NCI-H2107 treated with DMSO at 0.1 percent for 48 hours (cell line): Measurements from ENCODE around the gene YPEL5.
"Not testable (repeated sequence)": the region's sequence is repeated elsewhere in the genome, so short reads cannot be mapped to it uniquely, and the experiment has no call there.

Source experiments
- DNase-seq: peaks from one replicate; lab custom pipeline; 2025; ENCODE audit not compliant: unreplicated experiment; lab: John Stamatoyannopoulos, UW

Gene YPEL5

DNA sequence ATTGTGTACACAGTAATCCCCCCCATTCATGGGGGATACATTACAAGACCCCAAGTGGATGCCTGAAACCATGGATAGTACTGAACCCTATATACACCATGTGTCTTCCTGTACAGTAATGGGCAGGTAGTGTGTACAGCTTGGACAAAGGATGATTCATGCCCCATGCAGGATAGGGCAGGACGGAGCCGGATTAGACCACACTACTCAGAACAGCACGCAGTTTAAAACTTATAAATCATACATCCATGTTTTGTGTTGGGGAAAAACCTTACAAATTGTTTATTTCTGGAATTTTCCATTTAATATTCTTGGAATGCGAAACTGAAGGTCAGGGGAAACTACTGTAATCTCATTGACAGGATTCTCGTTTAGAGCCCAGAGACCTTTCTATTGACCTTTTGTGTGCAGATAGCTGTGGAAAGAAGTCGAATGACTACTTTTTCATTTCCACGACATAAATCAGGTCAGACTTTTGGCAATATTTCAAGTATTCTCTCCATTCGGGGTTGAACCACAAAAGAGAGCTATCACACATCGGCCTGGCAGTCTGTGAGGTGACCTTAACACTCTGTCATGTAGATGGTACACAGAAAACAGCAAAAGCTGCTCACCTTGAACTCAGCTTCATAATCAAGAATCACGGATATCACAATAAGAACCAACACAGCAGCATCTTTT, 9.9 kb upstream of the YPEL5 start:
- no peak for DNase-seq

DNA sequence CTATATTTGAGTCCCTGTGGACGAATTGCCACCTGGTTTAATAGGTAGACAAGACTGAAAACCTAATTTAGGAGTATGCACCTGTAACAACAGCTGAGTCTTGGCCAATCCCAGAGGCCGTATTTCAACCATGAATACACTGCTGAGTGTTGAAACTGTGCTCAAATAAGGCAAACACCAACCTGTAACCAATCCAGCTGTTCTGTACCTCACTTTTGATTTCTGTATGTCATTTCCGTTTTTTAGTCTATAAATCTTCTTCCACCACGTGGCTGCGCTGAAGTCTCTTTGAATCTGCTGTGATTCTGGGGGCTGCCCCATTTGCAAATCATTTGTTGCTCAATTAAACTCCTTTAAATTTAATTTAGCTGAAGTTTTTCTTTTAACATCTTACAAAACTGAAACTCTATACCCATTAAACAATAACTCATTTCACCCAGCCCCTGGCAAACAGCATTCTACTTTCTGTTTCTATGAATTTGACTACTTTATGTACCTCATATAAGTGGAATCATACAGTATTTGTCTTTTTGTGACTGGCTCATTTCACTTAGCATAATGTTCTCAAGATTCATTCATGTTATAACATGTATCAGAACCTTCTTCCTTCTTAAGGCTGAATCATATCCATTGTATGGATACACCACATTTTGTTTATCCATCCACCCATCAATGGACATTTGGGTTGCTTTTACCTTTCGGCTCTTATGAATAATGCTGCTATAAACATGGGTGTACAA, 7.5 kb upstream of the YPEL5 start:
- DNase-seq = no peak

DNA sequence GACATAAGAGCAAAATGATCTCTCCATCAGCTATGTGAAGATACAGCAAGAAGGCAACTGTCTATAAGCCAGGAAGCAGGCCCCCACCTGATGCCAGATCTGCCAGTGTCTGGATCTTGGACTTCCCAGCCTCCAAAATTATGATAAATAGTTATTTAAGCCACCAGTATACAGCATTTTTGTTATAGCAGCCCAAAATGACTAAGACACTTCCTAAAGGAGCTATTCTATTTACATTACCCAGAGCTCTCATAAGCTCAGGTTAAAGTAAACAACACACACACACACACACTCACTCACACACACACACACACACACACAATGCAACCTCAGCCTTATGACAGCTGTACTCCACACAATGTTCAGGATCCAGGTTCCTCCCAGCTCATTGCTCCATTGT, 5.7 kb upstream of the YPEL5 start:
- DNase-seq = no peak

DNA sequence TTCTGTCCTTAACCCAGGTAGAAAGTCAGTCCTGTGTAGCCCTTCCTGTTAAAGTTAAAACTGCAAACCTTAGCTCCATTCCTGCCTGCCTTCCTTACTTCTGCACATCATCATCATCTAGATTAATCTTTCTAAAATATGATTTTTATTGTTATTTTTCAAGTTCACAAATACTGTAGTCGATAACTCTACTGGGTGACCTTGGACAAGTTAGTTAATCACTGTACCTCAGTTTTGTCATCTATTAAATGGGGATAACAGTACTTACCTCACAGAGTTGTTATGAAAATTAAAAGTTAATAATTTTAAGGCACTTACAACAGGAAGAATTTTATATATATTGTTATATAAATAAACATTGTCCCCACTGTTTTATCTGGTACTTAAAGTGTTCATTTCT, 2.5 kb upstream of the YPEL5 start:
- no peak for DNase-seq

DNA sequence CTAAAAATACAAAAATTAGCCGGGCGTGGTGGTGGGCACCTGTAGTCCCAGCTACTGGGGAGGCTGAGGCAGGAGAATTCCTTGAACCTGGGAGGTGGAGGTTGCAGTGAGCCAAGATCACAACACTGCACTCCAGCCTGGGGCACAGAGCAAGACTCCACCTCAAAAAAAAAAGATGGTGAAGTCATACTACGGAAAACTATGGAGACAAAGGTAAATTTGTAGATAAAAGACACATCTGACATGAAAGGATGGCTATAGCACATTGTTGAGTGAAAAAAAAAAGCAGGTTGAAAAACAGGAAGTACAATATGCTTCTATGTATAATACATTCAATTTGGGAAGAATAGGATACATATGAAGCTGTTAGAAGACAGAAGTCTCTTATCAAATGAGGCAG, 1.9 kb upstream of the YPEL5 start:
- not testable (repeated sequence) for DNase-seq

DNA sequence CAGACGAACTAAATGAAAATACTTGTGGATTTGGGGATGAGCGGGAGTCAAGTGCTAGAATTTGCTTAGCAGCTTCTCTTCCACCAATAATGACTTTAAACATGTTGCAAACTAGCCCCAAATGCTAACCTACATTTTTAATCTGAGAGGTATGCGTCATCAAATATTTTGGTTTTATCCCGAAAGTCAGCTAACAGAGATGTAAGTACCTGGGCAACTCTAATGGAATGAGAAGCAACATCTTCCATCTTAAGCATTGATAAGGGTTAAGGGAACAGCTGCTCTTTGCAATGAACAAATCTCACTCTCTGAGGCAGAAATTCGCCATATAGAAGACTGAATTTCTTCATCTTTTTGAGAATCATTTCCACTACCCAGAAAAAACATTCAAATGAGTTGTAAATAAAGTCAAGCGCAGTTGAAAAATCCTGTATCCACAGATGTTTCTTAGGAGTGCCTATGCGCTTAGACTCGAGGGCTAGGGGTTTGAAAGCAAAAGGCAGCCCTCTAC, 926 bp upstream of the YPEL5 start:
- DNase-seq = no peak

DNA sequence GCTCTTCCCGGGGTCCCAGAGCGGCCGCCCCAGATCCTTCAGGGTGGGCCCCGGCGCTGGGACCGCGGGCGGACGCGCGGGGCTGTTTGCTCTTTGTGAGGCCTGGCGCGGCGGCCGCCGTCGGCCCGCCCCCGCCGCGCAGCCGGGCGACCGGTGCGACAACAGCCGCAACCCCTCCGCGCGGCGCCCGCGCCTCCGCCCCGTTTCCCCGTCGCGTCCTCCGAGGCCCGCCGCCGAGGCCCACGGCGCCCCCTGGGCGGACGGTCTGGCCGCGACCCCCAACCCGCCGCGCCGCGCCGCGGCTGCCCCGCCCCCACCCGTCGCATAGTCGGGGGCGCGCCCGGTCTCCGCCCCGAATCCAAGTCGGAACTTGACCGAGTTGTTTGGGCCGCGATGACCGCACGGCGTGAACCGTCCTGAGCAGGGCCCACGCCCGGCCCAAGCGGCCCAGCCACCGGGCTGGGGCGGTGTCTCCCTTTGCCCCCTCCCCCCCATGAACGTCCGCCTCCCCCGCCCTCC, 448 bp downstream of the YPEL5 start:
- DNase-seq = no peak

DNA sequence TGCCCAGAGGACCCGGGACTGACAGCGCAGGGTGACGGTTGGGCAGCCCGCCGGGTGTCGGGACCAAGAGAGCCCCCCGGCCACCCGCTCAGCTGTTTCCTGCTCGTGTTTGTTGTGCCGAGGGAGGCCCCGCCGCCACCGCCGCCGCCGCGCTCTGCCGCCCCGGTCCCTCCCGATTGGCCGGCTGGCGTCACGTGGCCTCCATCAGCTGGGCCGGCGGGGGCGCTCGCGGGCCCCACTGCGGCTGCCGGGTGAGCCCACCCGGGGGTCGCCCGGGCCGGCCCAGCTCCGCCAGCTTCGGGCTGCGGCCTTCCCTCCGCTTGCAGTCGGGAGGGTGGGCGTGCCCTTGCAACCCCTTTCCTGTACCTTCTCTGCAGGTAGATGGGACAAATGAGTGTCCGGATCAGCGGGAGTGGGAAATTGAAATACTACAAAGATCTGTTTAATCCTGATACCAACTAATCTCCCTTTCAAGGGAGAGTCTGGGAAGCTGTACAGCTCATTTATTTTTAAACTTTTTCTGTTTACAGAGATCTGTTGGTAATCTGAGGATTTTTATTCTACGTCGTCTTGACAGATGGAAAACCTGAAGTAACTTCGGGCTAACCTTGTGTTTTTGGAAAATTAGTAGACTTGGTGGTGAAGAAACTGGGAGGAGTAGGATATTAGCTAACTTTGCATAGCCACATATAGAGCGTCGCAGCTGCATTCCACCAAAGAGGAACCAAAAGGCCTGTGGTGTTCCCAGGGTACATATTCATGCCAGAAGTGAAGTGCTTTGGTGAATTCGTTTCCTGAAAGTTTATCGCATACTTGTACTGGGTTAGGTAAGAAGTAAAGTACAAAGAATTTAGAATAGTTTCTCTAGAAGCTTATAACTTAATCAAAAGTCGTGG, 1.2 kb downstream of the YPEL5 start:
- peak; percentile 4 for DNase-seq

DNA sequence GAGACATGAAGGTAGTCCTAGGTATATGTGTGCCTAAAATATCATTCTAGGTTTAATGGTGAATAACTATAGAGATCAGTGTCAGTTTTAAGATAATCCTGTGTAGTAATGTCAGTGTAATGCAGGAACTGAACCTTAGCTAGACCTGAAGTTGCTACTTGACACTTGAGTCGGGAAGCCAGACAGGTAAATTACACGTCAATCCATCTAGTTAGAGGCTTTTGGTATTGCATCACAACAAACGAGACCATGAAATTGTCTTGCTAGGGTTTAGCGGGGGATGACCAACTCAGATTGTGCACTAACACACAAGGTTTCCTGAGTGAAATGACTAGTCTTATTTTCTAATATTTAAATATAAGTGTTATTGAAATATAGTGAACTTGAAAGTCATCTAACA, 2.0 kb downstream of the YPEL5 start:
- no peak for DNase-seq

DNA sequence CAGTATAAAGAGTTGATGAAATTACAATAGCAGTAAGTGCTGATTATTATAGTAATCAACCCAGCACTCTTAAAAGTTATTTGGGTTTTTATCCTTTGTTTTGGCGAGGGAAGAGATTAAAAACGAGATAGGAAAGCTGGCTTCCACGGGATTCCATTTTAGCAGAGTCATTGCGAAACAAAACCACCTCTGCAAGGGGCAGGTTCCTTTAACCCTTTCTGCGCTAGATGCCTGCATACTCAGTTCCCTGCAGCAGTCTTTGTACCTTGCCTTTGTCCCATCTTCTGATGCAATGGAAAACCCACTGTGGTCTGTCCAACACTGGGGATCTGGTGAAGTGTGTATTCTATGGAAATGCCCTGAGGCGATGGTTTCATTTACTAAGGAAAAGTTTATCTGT, 2.7 kb downstream of the YPEL5 start:
- no peak for DNase-seq

DNA sequence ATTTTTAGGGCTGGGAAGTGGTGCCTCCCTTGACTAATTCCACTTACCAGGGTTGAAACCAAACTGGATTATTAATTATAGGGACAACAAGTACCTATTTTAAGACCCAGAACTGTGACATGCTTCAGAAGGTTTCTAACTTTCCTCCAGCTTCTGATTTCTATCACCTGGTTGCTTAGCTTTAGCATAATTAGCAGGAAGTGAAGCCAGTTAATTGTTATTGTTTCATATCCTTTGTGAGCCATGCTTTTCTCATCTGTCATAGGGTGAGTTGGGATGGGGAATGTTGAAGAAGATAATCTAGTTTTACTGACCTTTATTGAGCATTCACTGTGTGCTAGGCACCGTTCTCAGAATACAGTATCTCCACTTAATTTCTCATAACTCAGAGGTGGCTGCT, 3.2 kb downstream of the YPEL5 start:
- no peak for DNase-seq

DNA sequence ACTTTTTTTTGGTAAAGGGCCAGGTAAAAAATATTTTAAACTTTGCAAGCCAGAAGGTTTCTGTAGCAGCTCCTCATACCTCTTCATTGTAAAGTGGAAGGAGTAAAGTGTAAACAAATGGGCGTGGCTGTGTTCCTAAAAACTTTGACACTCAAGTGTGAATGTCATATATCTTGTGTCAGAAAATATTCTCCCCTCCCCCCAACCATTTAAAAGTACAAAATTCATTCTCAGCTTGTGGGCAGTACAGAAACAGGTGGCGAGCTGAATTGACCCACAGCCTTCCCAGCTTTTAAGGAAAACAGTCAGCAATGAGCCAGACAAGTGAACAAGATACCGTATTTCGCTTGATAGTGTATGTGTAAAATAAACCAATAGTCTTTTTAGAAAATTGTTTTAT, 4.0 kb downstream of the YPEL5 start:
- DNase-seq = no peak

DNA sequence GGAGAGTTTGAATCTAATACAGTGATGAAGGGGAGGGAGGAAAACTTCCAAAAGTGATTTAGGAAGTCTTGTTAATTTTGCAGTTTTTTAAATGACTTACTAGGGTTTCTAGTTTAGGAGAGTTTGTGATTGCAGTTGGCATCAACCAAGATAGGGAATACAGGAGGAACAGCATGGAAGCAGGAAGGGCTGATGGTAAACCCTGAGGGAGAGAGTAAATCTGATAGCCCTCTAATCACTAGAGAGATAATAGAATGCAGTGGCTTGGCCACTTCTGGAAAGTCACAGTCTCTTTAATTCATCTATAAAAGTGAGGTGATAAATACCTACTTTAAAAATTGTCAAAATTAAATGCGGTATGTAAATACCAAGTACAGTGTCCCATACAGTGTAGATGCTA, 5.6 kb downstream of the YPEL5 start:
- no peak for DNase-seq

DNA sequence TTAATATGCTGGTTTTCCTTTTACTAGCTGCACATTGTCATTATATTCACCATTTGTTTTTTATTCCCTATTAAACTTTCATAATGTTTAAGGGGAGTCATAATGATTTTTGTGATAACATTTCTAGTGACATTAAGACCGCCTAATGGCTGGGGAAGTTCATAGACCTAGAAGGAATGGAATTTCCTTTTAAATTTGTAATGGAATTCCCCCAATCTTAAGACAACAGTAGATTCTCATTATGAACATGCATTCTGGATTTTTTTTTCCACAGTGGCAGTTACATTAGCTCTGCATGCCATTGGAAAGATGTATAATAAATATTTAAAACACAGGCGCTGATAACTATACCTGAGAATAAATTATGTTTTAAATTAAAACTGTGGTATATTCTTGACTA, 8.4 kb downstream of the YPEL5 start:
- DNase-seq = no peak

DNA sequence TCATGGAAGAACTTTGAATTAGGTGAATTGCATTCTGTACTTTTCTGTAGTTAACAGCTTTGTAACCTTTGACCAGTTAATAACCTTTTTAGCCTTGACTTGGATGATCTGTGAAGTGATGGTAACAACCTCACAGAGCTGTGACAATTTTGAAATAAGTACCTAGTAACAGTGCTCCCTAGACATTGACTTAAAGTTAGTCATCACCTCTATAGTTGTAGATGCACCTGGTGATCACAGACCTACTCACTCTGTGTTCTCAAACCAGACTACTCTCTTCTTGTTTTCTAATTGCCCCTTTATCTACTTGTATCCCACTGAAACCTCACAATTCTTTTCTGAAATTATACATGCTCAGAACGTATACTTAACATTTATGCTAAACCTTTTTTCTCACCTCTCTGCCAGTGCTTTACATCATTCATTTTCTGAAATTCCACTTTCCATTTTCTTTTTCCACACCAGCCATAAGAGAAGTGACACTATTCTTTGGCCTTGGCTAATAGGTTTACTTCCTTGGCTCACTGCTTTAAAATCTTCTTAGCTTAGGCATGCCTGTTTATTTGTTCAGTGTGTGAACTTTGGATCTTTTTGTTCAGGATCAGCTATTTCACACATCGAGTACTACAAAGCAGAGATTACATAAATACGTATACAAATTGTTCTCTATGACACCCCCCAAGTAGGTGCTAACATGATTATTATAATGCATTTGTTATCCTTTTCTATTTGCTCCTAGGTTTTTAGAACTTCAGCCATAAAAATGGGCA, 9.3 kb downstream of the YPEL5 start:
- no peak for DNase-seq

DNA sequence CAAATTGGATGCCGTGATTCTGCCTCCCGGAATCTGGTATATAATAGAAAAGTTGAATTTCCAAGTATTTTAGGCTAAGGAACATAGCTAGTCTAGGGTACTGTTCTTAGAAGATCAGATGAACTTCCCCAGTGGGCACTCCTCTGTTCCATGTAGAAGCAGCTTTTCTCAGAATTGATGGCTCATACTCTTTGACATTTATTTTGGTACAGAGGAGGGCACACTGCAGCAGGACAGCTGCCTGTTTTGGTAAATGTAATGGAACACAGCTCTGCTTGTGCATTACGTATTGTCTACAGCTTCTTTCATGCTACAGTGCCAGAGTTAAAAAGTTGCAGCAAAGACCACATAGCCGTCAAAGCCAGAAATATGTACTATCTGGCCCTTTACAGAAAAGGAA, 10.8 kb downstream of the YPEL5 start:
- no peak for DNase-seq

DNA sequence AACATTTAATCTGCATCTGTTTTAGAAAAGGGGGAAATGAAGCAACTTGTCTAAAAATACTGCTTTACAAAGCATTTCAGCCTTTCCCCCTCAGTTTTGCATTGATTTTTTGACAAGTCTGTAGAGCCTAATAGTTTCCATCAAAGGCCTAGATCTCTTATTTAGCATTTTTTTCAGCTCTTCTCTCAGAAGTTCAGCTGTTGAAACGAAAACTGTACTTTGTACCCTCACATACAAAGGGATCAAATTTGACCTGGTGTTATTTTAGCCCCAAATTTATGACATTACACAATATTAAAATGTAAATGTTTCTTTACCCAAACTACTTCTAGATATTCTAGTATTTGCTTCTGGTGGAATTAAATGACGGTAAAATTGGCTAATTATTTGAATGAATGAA, 13.0 kb downstream of the YPEL5 start:
- no peak for DNase-seq

DNA sequence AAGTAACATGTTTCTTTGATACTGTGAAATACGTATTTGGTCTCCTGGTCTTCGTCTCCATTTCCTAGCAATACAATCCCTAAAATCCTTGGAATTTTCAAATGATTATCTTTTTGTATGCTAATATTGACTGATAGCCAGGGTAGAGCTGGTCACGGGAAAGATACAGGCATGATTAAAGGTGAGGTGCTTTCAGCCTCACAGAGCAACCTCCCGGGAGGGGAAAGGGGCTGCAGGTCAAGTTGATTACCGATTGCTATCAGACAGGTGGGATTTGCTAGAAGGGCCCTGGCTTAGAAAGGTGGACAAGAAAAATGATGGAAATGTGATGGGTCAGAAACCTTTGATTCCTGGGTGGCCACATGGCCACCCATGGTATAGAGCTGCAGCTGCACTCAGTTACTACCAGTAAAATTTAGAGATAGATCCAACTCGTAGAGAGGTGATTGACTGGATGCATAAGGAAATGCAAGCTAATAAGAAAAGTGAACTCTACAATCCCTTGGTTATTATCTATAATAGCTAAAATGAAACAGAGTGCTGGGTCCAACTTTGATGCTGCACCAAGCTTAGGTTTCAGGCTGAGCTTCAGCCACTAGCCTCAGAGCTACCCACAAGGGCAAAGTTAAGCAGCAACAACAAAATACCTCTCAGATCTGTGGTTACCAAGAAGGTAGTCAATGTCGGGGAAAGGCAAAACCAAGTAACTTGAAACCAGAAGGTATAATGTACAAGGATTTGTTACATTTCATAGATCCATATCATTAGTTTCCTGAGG, 15.3 kb downstream of the YPEL5 start:
- peak; percentile 18 for DNase-seq

DNA sequence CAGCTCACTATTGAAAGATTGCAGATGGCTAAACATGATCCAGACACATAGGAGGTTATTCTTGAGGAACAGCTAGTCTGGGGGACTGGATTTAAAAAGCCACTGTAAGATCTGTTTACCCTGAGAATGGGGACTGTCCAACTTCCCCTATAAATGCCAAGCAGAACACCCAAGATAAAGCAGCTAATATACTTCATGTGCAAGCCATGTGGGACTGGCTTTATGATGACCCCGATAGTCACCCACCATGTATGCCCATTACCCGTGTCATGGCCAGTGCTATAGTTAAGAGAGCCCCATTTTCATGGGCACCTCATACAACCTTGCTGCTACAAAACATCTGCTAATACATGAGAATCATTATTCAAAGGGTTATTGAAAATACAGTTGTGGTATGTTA, 16.0 kb downstream of the YPEL5 start:
- no peak for DNase-seq
